OCI-LY1 (cell line): ENCODE measurements around the gene ANKRD10.

Source experiments
- H2AFZ ChIP-seq: fragments of 200-600 bp; sonication (generic), shearing (Covaris generic); 2 replicates; pipeline ENCODE4 v1.6.0; 2014; ENCODE audit warnings: antibody characterized with exemption, mild to moderate bottlenecking, low read length
- H3F3A ChIP-seq: fragments of 200-600 bp; sonication (generic), shearing (Covaris generic); 2 replicates; pipeline ENCODE4 v1.6.0; 2014; ENCODE audit warnings: mild to moderate bottlenecking, antibody characterized with exemption, low read length, moderate library complexity; ENCODE audit not compliant: insufficient read depth
- H3K27ac ChIP-seq: fragments of 200-600 bp; sonication (generic); 2 replicates; pipeline ENCODE4 v1.5.1; 2014; ENCODE audit warnings: low read length, mixed run types, mild to moderate bottlenecking, low read depth; ENCODE audit not compliant: poor library complexity, severe bottlenecking
- H3K27me3 ChIP-seq: fragments of 200-600 bp; sonication (generic); 2 replicates; pipeline ENCODE4 v1.6.0; 2014; ENCODE audit warnings: antibody characterized with exemption, mild to moderate bottlenecking, low read length, moderate library complexity; ENCODE audit not compliant: insufficient read depth
- H3K36me3 ChIP-seq: fragments of 200-600 bp; sonication (generic); 2 replicates; pipeline ENCODE4 v1.6.1; 2014; ENCODE audit warnings: mild to moderate bottlenecking, antibody characterized with exemption, low read length, moderate library complexity, mixed read lengths; ENCODE audit not compliant: insufficient read depth
- H3K4me1 ChIP-seq: fragments of 200-600 bp; sonication (generic); 2 replicates; pipeline ENCODE4 v1.5.1; 2014; ENCODE audit warnings: mild to moderate bottlenecking, low read length, moderate library complexity; ENCODE audit not compliant: insufficient read depth, severe bottlenecking
- H3K4me2 ChIP-seq: fragments of 200-600 bp; sonication (generic), shearing (Covaris generic); 2 replicates; pipeline ENCODE4 v1.6.1; 2014; ENCODE audit warnings: low read length
- H3K4me3 ChIP-seq: fragments of 200-600 bp; sonication (generic); 2 replicates; pipeline ENCODE4 v1.5.1; 2014; ENCODE audit warnings: low read length, low read depth, mild to moderate bottlenecking, mixed read lengths; ENCODE audit not compliant: poor library complexity, severe bottlenecking
- H3K79me2 ChIP-seq: fragments of 200-600 bp; shearing (Covaris generic); 2 replicates; pipeline ENCODE4 v1.6.1; 2016; ENCODE audit warnings: mixed run types, low read length, mixed read lengths; ENCODE audit not compliant: insufficient read depth
- H3K9ac ChIP-seq: fragments of 200-600 bp; sonication (generic), shearing (Covaris generic); 2 replicates; pipeline ENCODE4 v1.6.1; 2014; ENCODE audit warnings: mild to moderate bottlenecking, low read length, mixed read lengths
- H3K9me2 ChIP-seq: fragments of 200-600 bp; sonication (generic), shearing (Covaris generic); 2 replicates; pipeline ENCODE4 v1.6.1; 2014; ENCODE audit warnings: low read depth, mild to moderate bottlenecking, low read length, mixed read lengths
- H3K9me3 ChIP-seq: fragments of 200-600 bp; shearing (Covaris generic); 2 replicates; pipeline ENCODE4 v1.6.1; 2014; ENCODE audit warnings: low read length, mixed read lengths
- H4K20me1 ChIP-seq: fragments of 200-600 bp; sonication (generic), shearing (Covaris generic); 2 replicates; pipeline ENCODE4 v1.6.0; 2016; ENCODE audit warnings: mild to moderate bottlenecking, low read length; ENCODE audit not compliant: insufficient read depth
- EZH2 ChIP-seq: fragments of 200-600 bp; sonication (generic), shearing (Covaris generic); IDR thresholded peaks from 2 replicates; pipeline ENCODE4 v1.8.0; 2017; ENCODE audit warnings: borderline replicate concordance, mixed run types, mild to moderate bottlenecking, antibody characterized with exemption, low read length, moderate library complexity, mixed read lengths
- TF ChIP-seq, protein P1 (sequence below): fragments of 200-600 bp; sonication (generic), shearing (Covaris generic); IDR thresholded peaks from 2 replicates; pipeline ENCODE4 v1.5.1; 2017; ENCODE audit warnings: mild to moderate bottlenecking, antibody characterized with exemption, low read length, moderate library complexity, mixed read lengths

The ANKRD10 gene

DNA sequence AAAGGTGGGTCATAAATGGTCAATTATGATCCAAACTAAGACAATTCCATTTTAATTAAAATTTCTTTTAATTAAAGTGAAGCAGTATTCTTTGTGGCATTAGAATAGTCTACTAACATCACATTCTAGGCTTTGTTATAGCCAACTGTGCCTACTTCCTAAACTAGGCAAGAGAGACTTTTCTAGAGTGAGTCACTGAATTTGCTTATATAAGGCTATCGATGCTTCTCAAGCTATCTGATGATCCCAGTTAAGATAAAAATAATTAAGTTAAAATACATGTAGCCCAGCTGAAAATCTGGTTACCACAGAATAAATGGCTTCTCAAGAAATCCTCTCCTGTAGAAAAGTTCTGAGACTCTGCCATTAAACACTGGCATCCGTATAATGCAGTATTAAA lies 12.5 kb downstream of the ANKRD10 start:
- H4K20me1 ChIP-seq: no peaks in the 10 kb centered on the region
- no peak overlapping the region for H2AFZ ChIP-seq
- no peaks in the 10 kb centered on the region for H3F3A ChIP-seq
- no peaks in the 10 kb centered on the region for H3K9me3 ChIP-seq
- peaks cover 9% of the 10 kb centered on the region for H3K79me2 ChIP-seq
- no peak overlapping the region for H3K27ac ChIP-seq
- H3K4me1 ChIP-seq: no peaks in the 10 kb centered on the region
- no peak for TF ChIP-seq EZH2
- TF ChIP-seq, protein P1, sequence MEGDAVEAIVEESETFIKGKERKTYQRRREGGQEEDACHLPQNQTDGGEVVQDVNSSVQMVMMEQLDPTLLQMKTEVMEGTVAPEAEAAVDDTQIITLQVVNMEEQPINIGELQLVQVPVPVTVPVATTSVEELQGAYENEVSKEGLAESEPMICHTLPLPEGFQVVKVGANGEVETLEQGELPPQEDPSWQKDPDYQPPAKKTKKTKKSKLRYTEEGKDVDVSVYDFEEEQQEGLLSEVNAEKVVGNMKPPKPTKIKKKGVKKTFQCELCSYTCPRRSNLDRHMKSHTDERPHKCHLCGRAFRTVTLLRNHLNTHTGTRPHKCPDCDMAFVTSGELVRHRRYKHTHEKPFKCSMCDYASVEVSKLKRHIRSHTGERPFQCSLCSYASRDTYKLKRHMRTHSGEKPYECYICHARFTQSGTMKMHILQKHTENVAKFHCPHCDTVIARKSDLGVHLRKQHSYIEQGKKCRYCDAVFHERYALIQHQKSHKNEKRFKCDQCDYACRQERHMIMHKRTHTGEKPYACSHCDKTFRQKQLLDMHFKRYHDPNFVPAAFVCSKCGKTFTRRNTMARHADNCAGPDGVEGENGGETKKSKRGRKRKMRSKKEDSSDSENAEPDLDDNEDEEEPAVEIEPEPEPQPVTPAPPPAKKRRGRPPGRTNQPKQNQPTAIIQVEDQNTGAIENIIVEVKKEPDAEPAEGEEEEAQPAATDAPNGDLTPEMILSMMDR: no peak
- H3K4me2 ChIP-seq: no peak overlapping the region
- H3K9me2 ChIP-seq: no peaks in the 10 kb centered on the region
- H3K4me3 ChIP-seq: no peak overlapping the region
- no peaks in the 10 kb centered on the region for H3K27me3 ChIP-seq
- peaks cover 89% of the 10 kb centered on the region for H3K36me3 ChIP-seq
- H3K9ac ChIP-seq: no peak overlapping the region

DNA sequence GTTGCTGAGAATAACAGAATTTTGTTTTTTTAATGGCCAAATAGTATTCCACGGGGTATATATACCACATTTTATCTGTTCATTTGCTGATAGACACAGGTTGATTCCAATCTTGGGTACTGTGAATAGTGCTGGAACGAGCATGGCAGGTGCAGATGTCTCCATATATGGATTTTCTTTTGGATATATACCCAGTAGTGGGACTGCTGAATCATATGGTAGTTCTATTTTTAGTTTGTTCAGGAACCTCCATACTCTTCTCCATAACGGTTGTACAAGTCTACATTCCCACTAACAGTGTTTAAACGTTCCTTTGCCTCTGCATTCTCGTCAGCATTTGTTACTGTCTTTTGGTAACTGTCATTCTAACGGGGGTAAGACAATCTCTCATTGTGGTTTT lies 17.3 kb downstream of the ANKRD10 start:
- Histone ChIP-seq H3K4me3 (no peak overlapping the region), H3F3A (no peaks in the 10 kb centered on the region), H3K27me3 (no peaks in the 10 kb centered on the region), H3K9ac (no peak overlapping the region), H2AFZ (no peak overlapping the region), H3K9me2 (no peaks in the 10 kb centered on the region), H3K4me1 (no peaks in the 10 kb centered on the region), H3K4me2 (no peak overlapping the region), H3K27ac (no peak overlapping the region), H4K20me1 (no peaks in the 10 kb centered on the region), H3K9me3 (no peaks in the 10 kb centered on the region), H3K36me3 (peaks cover 74% of the 10 kb centered on the region), H3K79me2 (no peaks in the 10 kb centered on the region)
- TF ChIP-seq, protein P1: no peak
- TF ChIP-seq EZH2: no peak

DNA sequence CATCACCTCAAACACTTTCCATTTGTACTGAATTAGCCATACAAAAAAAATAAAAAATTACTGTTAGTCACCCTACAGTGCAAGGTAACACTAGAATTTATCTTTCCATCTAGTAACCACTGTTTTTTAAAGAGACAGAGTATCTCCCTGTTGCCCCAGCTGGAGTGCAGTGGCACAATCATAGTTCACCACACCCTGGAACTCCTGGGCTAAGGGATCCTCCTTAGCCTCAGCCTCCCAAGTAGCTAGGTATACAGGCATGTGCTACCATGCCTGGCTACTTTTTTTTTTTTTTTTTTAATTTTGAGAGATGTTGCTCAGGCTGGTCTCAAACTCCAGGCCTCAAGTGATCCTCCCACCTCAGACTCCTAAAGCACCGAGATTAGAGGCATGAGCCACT lies 17.9 kb downstream of the ANKRD10 start:
- Histone ChIP-seq H3K36me3 (peaks cover 74% of the 10 kb centered on the region), H3K27me3 (no peaks in the 10 kb centered on the region), H3K9me2 (no peaks in the 10 kb centered on the region), H2AFZ (no peak overlapping the region), H3K4me2 (no peak overlapping the region), H3K4me1 (no peaks in the 10 kb centered on the region), H3K9me3 (no peaks in the 10 kb centered on the region), H3K79me2 (no peaks in the 10 kb centered on the region), H3K4me3 (no peak overlapping the region), H3F3A (no peaks in the 10 kb centered on the region), H3K9ac (no peak overlapping the region), H4K20me1 (no peaks in the 10 kb centered on the region), H3K27ac (no peak overlapping the region)
- TF ChIP-seq EZH2: no peak
- TF ChIP-seq, protein P1: no peak
